Epidermal melanocyte (primary cell): ENCODE data around the gene P4HB.

Experiments
- DNase-seq: peaks from one replicate; pipeline ENCODE4 v3.0.0; 2011; ENCODE audit warnings: low spot score; ENCODE audit not compliant: insufficient read length

P4HB gene

DNA sequence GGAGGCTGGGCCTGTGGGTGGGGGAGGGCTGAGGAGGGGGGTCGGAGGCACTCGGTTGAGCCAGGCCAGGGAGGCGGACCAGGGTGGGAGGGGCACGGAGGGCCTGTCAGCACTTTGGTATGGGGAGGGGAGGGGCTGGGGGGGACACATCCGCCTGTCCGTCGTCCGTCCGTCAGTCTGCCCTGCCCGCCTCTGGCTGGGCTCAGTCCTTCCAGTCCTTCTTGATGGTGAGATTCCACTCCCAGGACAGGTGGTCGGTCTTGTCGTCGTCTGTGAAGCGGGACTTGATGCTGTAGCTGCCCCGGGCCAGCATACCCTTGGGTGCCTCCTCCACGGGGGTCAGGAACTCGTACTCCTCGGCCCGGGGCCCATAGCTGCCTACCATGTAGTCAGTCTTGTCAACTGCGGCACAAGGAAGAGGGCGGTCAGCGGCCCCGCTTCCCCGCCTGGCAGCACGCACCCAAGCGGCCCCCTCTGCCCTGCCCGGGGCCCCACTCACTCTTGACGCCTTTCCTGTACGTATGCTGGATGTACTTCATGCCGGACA is 8.4 kb upstream of the P4HB start:
- peak; percentile 6 for DNase-seq

DNA sequence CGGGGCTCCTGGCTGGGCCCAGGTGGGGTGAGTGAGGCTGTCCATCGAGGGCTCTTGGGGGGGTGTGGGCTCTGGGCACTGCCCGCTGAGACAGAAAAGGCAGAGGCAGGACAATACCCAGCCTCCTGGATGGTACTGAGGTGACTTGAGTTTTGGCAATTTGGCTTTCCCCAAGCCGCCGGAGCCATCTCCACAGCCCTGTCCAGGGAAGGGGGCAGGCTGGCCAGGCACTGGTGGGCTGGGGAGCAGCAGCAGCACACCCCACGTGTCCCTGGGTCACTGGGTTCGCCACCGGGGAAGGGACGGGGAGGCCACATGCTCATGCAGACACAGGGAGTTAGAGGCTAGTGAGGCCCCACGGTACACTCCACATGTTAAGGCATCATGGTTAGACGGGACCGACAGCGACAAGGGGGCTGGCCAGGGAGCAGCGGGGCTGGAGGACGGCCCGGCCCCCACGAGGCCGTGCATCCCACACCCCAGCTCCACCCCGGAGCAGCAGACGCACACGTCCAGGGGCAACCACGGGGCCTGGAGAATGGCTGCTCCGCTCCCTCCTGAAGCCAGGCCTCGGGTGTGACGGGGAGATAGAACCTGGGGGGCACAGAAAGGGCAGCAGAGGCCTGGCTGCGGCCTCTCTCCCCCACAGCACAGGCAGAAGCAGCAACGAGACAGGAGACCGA is 7.8 kb upstream of the P4HB start:
- no peak for DNase-seq

DNA sequence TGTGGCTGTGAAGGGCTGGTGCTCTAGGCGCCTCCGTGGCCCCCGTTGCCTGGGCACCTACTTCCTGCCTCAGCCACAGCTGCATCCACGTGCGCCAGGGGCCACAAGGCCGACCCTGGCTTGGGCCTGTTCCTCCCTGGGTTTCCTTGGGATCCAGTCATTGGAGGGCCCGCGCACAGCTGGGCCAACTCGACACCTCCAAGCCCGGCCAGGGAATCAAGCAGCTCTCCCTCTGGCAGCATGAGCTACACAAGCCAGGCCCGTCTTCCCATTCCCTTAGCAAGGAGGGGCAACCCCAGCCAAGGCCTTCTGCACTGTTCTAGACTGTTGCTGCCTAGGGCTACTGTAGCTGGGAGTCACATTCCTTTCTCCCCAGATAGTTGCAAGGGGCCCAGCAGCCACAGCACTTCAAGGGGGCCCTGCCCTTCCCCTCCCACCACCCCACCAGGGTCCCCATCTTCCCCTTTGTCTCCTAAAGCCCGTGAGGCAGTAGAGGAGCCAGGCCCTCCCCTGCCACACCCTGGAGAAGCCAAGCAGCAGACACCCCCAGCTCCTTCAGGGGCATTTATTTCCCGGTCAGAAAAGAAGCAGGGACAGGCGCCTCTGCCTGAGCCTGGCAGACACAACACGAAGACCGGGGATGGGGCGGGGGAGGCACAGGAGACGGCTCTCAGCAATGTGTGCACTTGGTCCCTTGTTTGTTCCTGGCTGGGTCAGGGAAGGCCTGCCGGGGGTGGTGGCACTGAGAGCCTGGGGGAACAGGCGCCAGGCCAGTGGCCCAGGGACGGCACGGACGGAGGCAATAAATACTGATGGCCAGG is 7.0 kb upstream of the P4HB start:
- DNase-seq, result peak; percentile 13

DNA sequence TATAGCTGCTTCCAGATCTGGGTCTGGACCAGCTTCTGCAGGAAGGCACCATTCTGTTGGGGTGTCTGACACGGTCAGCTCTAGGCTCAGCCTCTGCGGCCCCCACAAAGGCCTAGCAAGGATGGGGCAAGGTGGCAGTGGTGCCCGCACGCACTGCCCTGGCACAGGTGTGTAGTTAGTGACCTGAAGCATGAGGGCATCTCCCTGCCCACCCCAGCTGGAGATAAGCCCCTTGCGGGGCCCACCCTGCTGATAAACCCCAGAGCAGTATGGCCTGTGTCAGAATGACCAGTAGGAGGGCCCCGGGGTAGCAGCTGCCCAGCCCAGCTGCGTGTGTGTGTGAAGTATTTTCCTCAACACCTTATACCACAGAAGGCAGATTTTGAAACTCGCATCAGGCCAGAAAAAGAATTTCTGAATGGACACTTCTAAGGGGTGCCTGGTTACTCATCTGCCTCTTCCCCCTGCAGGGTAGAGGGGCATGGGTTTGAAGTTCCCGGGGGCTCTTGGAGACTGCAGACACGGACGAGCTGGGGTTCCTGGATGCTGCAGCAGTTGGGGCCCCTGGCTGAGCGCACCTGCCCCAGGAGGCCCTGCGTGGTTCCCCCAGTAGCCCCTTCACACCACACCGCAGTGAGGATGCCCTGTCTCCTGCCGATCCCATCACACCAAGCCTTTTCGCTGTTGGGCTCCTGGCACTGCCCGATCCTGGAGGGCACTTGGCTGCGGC is 6.3 kb upstream of the P4HB start:
- no peak for DNase-seq

DNA sequence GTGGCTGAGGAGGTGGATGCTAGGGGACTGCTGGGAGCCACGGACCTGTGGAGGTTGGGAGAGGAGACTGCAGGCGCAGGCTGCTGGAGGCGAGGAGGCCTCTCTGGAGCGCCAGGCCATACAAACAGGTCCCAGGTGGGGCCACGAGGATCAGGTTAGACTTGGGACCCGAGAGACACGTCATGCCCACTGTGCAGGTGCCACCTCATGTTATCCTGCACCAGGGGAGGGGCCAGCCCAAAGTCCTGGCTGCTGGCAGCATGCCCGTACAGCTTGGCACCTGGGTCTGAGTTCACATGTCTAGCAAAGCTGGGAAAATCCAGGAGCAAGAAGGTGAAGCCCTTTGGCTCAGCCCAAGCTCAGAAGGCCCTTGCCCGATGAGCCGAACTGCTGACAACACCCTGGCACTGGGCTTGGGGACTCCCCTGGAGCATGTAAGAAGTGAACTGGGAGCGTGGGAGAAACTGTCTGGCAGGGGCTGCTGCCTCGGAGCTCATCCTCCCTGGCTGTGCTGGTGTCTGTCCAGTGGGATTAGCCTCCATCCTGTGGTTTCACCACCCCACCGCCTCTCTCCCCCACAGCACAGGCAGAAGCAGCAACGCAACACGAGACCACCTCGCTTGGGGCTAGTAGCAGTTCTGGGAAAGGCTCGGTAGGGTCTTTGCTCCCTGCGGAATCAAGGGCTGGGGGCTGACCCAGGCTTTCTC is 5.6 kb upstream of the P4HB start:
- peak; percentile 1 for DNase-seq

DNA sequence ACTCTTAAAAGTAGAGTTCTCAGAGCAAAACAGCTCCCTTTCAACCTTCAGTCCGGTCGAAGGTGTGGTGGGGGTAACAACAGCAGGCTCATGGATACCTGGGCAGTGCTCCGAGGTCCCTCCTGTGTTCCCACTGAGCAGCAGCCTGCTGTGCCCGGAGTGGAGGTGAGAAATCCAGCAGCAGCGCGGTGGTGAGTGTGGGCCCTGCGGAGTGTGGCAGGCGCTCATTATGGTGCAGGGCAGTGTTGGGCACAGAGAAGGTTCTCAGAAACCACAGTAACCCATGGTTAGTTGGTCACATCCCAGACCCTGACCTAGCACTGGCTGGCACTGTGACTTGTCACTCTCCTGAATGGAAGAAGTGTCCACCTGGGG is 5.0 kb upstream of the P4HB start:
- DNase-seq, result no peak

DNA sequence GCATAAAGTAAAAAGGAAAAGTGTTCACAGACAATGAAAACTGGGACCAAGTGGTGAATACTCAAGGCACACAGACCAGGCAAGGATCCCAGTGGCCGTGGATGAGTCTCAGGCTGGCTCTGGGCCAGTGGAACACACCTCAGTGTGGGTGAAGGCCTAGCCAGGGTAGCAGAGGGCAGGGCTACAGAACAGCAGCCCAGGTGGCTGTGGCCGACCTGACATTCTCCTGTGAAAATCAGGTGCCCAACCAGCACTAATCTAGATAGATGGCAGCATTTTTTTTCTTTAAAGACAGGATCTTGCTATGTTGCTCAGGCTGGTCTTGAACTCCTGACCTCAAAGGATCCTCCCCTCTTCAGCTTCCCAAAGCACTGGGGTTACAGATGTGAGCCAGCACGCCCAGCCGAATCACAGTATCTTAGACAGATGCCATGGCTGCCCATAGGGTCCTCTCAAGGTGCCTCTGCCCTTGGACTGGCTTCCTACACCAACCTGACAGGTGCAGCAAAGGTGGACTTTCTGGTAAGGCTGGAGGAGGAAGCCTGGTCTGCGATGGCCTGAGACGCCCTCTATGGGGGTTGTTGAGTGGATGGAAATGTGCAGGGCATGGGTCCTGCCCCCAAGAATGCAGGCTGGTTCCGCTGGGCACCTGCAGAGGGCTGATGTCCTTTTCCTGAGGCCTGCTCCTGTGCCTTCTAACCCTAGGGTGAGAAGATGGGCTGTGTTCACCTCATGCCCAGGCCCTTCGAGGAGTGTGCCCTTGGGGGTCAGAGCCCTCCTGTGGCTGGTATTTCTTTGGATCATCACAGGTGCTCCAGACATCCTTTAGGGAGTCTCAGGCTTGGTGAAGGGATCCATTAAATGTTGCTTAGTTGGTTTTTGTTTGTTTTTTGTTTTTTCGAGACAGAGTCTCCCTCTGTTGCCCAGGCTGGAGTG is 3.8 kb upstream of the P4HB start:
- no peak for DNase-seq

DNA sequence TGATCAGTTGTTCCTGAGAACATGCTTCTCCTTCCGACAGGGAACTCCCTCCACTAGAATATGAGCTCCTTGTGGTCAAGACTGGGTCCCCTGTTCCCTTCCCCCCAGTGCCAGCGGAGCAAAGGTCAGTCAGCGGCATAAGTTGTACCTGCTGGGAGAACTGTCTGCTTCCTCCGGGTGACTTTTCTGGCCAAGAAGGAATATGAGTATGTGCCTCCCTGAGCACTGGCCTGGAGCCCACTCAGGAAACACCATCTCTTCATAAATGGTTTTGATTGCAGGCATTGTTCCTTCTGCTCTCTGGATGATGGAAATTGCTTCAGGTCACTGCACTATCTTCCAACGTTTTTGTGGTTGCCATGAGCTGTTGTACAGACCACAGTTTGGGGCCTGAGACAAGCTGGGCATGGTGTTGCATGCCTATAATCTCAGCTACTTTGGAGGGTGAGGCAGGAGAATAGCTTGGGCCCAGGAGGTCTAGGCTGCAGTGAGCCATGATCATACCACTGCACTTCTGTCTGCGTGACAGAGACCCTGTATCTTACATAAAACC is 2.9 kb upstream of the P4HB start:
- DNase-seq, result no peak

DNA sequence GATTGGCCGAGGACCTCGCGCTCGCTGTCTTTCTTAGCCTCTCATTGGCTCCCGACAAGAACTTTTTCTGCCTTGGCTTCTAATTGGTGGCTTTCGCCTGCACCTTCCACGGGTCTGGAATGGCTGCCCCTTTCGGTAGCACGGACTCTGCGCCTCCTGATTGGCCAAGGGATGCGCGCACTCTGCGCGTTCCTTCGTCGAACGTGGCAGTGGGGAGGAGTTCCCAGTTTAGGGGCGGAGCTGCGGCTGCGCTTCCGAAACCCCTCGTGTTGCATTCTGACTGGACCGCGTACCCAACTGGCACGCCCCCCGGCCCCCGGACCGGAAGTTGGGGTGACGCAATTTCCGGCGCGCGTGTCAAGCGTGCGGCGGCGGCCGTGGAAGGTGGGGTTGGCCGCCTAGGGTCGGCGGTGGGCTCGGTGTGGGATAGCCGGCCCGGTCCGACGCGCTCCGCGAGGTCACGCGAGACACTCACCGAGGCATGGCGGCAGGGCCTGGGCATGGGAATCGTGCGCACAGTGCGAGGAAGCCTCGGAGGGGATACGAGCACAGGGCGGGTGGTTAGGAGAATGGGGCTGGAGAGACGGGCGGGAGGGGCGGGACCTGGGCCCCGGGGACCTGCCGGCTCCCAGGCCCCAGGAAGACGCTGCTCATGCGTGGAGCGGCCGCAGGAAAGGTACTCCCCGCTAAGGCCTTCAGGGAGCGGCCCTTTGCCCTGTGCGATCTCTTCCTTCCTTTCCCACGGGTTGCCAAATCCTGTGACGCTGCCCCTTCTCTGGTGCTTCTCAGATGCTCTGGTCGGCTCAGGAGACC is 627 bp upstream of the P4HB start:
- DNase-seq, result peak; percentile 99

DNA sequence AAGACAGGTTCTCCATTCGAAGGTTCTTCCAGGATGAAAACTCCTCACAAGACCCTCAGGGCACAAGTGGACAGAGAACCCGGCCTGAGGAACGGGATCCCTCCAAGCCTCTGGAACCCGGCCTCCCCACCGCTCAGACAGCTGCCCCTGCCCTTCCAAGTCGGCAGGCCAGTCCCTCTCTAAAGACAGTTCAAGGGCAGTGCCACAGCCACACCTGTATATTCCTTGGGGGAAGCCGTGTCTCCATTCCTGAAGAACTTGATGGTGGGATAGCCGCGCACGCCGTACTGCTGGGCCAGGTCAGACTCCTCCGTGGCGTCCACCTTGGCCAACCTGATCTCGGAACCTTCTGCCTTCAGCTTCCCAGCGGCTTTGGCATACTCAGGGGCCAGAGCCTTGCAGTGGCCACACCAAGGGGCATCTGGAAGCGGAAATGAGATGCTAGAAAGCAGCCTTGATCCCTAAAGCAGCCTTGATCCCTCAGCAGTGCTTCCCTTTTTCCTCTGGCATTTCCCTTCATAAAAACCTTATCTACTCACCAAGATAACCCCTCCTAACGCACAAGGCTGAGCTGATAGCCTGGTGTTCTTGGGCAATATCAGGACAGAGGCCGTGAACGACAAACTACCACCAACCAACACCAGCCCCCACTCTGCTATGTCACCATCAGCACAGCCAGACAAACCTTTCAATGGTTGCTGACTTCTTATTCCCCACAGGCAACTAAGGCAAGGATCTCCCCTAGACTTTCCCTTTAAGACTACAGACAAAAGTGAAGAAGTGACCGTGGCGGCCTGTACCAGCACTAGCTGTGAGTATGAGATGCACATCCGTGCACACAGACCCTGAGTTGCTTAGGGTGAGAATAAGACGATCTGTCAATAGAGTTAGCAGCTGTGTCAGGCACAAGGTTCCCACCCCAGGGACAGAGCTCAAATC is 1.1 kb downstream of the P4HB start:
- no peak for DNase-seq

DNA sequence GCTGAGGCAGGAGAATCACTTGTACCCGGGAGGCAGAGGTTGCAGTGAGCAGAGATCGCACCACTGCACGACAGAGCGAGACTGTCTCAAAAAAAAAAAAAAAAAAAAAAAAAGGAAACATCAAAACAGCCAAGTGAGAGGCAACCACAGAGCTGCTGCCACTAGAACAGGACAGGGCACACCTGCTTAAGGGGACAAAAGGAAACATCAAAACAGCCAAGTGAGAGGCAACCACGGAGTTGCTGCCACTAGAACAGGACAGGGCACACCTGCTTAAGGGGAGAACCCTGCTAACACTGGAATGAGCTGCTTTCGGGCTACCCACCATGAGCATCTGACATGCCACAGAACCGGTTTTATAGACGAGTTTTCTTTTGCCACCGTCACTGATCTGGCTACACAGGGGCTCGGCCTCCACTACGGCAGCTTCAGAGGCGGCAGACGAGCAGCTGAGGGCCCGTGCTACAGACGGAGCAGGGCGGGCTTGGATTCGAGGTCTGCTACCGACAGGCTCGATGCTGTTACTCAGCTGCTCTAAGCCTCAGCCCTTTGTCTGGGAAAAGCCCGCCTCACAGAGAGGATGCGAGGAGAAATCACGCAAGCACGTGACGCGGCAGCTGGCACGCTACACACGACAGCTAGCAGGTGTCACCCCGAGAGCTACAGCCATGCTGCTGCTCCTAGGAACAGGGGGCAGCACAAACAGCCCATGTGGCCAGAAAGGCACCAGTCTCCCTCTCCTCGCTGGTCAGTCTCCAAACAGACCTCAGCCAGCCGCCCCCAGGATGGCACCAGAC is 2.0 kb downstream of the P4HB start:
- no peak for DNase-seq

DNA sequence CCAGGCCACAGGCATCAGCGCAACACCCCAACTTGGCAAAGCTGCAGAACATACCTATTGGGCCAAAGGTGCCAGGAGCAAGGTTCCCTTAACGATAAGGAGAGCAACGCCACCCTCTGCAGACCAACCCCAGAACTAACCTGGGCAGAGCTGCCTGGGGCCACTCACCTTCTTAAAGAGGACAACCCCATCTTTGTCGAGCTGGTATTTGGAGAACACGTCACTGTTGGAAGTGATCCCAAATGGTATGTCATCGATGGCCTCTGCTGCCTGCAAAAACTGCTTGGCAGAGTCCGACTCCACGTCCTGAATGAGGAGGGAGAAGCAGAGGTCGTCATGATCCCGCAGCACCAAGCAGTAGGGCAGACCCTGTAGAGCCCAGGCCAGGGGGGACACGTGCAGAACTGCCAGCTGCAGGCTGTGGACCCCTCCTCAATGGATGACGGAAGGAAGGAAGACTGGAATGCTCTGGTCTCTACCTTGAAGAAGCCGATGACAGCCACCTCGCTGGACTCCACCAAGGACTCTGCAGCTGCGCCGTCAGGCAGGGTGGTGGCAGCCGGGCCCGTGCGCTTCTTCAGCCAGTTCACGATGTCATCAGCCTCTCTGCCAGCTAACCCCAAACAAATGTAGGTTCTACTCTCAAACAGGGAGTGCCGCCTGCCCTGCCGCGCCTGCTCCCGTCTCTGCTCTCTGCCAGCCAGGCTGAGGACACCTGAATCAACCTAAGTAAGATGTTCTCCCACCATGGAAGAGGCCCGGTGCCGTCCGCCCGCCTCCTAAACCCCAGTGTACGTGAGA is 5.2 kb downstream of the P4HB start:
- no peak for DNase-seq

DNA sequence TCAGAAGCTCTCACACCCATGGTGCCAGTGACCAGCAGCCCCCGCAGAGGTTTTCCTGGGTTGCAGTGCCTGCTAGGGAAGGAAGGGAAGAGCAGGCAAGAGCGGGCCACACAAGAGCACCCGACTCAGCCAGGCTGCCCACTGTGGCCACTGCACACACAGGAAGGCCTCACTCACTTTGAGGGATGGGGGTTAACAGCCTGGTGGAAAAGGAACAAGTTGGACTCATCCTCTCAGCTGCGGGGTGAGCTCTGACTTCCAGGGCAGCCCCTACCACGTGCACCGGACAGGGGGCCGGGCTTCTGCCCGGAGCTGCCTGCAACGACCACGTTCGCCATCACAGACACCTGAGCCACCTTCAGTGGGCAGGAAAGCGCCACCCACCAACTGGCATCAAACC is 8.1 kb downstream of the P4HB start:
- no peak for DNase-seq

DNA sequence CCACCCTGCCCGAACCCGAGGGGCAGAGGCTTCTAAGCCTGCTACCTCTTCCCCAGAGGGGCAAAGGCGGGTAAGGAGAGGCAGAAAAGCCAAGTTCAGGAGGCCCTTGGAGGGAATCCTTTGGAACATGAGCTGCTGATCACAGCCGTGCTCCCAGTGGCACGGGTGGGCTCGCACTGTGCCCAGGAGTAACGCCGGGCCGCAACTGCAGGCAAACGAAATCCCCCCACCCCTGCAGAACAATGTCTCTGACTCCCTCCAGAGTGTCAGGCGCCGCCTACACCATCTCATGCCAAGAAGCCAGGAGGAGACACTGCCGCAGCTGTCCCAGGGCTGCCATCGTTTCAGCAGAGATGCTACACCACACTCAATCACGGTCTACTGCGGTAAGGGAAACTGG is 8.9 kb downstream of the P4HB start:
- DNase-seq, result no peak

DNA sequence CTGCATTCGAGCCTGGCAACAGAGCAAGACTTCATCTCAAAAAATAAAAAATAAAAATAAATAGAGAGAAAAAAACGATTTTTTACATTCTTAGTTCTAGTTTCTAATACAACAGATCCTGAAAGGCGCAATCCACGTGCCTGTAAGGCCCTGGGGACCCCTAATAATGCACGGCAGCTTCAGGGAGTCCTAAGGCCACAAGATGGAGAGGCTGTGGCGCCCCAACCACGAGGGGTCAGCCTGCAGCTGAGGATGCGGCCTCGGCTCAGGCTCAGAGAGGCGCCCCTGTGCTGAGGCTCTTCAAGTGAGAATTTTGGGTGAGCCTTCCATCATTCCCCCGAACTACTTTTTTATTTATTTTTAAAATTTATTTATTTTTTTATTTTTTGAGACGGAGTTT is 10.9 kb downstream of the P4HB start:
- no peak for DNase-seq
